ENCODE data around the gene HOXB3.

DNA sequence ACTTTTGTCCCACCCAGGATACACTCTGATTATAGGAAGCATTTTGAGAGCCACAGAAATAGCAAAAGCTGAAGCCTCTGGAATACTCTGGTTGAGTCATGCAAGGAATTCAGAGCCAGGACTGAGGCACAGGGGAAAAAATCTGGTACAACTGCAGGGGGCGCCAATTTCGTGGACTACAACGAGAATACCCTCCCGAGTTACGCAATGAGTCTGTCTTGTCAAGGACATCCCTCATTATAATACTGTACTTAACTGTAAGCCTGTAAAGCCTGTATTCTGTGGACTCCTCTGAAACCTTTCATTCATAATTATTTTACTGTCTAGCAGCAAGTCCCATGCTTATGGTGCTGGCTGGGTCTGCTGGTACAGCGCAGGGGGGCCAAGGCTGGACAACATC lies 67.0 kb downstream of the HOXB3 start:
- no peak for TF ChIP-seq YY1 (IDR thresholded peaks at IDR 0.05; ENCODE audit: low read depth)
- no peak for TF ChIP-seq JUND (IDR thresholded peaks at IDR 0.05)
- no peak for TF ChIP-seq RFX5 (IDR thresholded peaks at IDR 0.05; ENCODE audit: low read length)
- TF ChIP-seq, protein P1, sequence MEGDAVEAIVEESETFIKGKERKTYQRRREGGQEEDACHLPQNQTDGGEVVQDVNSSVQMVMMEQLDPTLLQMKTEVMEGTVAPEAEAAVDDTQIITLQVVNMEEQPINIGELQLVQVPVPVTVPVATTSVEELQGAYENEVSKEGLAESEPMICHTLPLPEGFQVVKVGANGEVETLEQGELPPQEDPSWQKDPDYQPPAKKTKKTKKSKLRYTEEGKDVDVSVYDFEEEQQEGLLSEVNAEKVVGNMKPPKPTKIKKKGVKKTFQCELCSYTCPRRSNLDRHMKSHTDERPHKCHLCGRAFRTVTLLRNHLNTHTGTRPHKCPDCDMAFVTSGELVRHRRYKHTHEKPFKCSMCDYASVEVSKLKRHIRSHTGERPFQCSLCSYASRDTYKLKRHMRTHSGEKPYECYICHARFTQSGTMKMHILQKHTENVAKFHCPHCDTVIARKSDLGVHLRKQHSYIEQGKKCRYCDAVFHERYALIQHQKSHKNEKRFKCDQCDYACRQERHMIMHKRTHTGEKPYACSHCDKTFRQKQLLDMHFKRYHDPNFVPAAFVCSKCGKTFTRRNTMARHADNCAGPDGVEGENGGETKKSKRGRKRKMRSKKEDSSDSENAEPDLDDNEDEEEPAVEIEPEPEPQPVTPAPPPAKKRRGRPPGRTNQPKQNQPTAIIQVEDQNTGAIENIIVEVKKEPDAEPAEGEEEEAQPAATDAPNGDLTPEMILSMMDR (IDR thresholded peaks at IDR 0.05): peak; percentile 42
- TF ChIP-seq RXRA (IDR thresholded peaks at IDR 0.05; ENCODE audit: borderline replicate concordance, low read depth): no peak
- TF ChIP-seq RCOR1 (IDR thresholded peaks at IDR 0.05; ENCODE audit: low read length): no peak
- TF ChIP-seq, protein P2, sequence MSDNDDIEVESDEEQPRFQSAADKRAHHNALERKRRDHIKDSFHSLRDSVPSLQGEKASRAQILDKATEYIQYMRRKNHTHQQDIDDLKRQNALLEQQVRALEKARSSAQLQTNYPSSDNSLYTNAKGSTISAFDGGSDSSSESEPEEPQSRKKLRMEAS (IDR thresholded peaks at IDR 0.05; ENCODE audit: low read depth): no peak
- TF ChIP-seq POLR2AphosphoS5 (IDR thresholded peaks at IDR 0.05; ENCODE audit: low read depth, low read length): no peak
